Measurements from ENCODE around the gene CACNA2D3.

GRCh38 chr3:54517424-54517823 lies 395.1 kb downstream of the CACNA2D3 start:
- no peak for TF ChIP-seq CTCF (IDR thresholded peaks at IDR 0.05; ENCODE audit: insufficient read depth, low read length, poor library complexity, severe bottlenecking)
- no peak for TF ChIP-seq EZH2phosphoT487 (conservative IDR thresholded peaks at IDR 0.05; ENCODE audit: low read length)

All from SU-DHL-6 (cell line).